RWPE2 (cell line): ENCODE data around the gene RBM47.
"Not testable (repeated sequence)": the region's sequence is repeated elsewhere in the genome, so short reads cannot be mapped to it uniquely, and the experiment has no call there.

Experiments
- ATAC-seq: fragments of 200-7000 bp; cut with Tn5 transposase; 3 replicates; pipeline ENCODE4 v1.9.1; 2021; ENCODE audit warnings: low read depth
- DNase-seq: peaks from one replicate; pipeline ENCODE4 v3.0.0-alpha.2; 2020; ENCODE audit warnings: low spot score
- H3K27ac ChIP-seq: fragments of 450-650 bp; 2 replicates; pipeline ENCODE4 v1.5.1; 2017; ENCODE audit warnings: mild to moderate bottlenecking; ENCODE audit not compliant: poor library complexity, severe bottlenecking
- H3K27me3 ChIP-seq: fragments of 250-450 bp; sonication (Bioruptor Pico); 2 replicates; pipeline ENCODE4 v1.5.1; 2021; ENCODE audit warnings: mild to moderate bottlenecking, moderate library complexity; ENCODE audit not compliant: insufficient read depth, poor library complexity, severe bottlenecking
- H3K36me3 ChIP-seq: fragments of 250-450 bp; sonication (Bioruptor Pico); 2 replicates; pipeline ENCODE4 v1.5.1; 2020; ENCODE audit warnings: low read depth, mild to moderate bottlenecking, moderate library complexity
- H3K4me1 ChIP-seq: fragments of 250-450 bp; sonication (Bioruptor Pico); 2 replicates; pipeline ENCODE4 v1.5.1; 2021; ENCODE audit warnings: mild to moderate bottlenecking, moderate library complexity; ENCODE audit not compliant: insufficient read depth, poor library complexity, severe bottlenecking
- H3K4me3 ChIP-seq: fragments of 250-450 bp; sonication (Bioruptor Pico); 2 replicates; pipeline ENCODE4 v1.5.1; 2021; ENCODE audit warnings: mild to moderate bottlenecking, moderate library complexity; ENCODE audit not compliant: severe bottlenecking
- H3K9me3 ChIP-seq: fragments of 250-450 bp; sonication (Bioruptor Pico); 2 replicates; pipeline ENCODE4 v1.5.1; 2021; ENCODE audit warnings: mild to moderate bottlenecking, moderate library complexity; ENCODE audit not compliant: severe bottlenecking
- TF ChIP-seq, protein P1 (sequence below): fragments of 450-650 bp; IDR thresholded peaks from one replicate; pipeline ENCODE4 v1.5.1; 2017; ENCODE audit warnings: mild to moderate bottlenecking, moderate library complexity; ENCODE audit not compliant: poor library complexity, severe bottlenecking

RBM47 gene

DNA sequence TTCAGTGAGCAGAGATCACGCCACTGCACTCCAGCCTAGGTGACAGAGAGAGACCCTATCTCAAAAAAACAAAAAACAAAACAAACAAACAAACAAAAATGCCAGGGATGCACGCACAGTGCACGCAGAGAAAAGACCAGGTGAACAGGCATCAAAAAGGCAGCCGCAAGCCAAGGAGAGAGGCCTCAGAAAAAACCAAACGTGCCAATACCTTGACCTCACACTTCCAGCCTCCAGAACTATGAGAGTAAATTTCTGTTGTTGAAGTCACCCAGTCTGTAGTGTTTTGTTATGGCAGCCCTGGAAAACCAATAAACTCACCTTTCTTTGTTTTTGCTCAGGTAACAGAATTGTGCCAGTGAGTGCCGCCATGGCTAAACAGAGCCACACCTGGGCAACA, 228.6 kb downstream of the RBM47 start:
- peaks cover 9% of the 10 kb centered on the region for H3K4me1 ChIP-seq
- H3K36me3 ChIP-seq, result no peaks in the 10 kb centered on the region
- no peak overlapping the region for H3K4me3 ChIP-seq
- no peak overlapping the region for H3K27ac ChIP-seq
- no peak for DNase-seq
- ATAC-seq, result no peak
- TF ChIP-seq, protein P1, sequence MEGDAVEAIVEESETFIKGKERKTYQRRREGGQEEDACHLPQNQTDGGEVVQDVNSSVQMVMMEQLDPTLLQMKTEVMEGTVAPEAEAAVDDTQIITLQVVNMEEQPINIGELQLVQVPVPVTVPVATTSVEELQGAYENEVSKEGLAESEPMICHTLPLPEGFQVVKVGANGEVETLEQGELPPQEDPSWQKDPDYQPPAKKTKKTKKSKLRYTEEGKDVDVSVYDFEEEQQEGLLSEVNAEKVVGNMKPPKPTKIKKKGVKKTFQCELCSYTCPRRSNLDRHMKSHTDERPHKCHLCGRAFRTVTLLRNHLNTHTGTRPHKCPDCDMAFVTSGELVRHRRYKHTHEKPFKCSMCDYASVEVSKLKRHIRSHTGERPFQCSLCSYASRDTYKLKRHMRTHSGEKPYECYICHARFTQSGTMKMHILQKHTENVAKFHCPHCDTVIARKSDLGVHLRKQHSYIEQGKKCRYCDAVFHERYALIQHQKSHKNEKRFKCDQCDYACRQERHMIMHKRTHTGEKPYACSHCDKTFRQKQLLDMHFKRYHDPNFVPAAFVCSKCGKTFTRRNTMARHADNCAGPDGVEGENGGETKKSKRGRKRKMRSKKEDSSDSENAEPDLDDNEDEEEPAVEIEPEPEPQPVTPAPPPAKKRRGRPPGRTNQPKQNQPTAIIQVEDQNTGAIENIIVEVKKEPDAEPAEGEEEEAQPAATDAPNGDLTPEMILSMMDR, result no peak
- H3K27me3 ChIP-seq, result no peaks in the 10 kb centered on the region
- no peaks in the 10 kb centered on the region for H3K9me3 ChIP-seq

DNA sequence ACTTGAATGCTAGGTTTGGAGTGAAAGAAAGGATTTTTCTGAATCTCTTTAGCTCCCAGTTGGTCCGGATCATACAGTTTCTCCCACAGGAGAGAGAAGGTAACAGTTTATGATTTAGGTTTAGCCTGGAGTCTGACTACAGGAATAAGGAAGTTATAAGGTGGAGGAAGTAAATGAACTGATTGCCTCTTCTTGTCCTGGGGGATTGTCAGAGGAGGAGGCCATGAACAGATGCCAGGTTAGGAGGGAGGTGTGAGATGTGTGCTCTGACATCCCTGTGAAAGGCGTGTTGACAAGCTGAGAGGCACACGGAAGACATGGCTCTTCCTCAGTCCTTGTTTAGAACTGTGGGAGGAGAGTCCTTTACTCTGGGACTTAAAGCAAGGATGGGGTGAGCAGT, 230.1 kb downstream of the RBM47 start:
- Histone ChIP-seq H3K4me1 (peaks cover 11% of the 10 kb centered on the region), H3K36me3 (no peaks in the 10 kb centered on the region), H3K27ac (no peak overlapping the region), H3K27me3 (no peaks in the 10 kb centered on the region), H3K4me3 (no peak overlapping the region), H3K9me3 (no peaks in the 10 kb centered on the region)
- no peak for DNase-seq
- TF ChIP-seq, protein P1, result no peak
- ATAC-seq, result no peak

DNA sequence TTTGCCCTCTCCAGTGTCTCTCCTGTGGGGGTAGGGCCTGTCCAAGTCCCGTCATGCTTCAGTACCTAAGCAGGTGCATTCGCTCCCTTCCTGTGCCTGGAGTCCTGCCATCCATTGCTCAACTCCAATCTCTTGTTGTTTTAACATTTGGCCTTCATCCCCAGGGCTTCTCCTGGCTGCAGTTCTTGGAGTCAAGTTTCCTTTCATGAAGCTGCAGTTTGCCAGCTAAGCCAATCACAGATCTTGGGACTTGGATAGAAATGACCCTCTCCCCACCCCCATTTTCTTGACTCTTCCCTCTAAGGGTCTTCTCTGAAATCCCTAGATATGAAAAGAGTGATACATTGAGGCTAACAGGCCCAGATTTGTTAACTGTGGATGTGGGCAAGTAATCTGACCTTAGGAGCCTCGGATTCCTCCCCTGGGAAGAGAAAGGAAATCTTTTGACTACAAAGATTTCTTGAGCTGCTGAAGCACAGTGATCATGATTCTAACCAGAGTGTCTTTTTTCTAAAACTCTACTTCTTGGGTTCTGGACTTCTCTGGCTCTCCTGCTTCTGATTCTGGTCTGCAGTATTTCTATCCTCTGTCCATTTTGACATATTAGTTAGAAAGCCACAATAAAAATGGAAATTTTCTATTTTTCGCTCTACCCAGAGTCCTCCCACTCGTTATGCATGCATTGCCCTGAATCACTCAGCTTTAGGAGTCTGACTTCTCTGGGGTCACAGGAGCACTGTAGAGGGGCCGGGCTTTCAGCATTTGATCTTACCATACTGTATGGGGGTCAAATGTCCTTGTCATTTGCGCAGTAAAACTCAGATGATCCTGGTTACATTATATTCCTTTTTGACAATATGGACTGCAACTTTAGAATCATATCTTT, 233.5 kb downstream of the RBM47 start:
- no peaks in the 10 kb centered on the region for H3K36me3 ChIP-seq
- no peaks in the 10 kb centered on the region for H3K9me3 ChIP-seq
- no peak overlapping the region for H3K27ac ChIP-seq
- H3K4me1 ChIP-seq, result peaks cover 6% of the 10 kb centered on the region
- no peaks in the 10 kb centered on the region for H3K27me3 ChIP-seq
- TF ChIP-seq, protein P1, result no peak
- ATAC-seq, result peak; percentile 84
- DNase-seq, result no peak
- no peak overlapping the region for H3K4me3 ChIP-seq

DNA sequence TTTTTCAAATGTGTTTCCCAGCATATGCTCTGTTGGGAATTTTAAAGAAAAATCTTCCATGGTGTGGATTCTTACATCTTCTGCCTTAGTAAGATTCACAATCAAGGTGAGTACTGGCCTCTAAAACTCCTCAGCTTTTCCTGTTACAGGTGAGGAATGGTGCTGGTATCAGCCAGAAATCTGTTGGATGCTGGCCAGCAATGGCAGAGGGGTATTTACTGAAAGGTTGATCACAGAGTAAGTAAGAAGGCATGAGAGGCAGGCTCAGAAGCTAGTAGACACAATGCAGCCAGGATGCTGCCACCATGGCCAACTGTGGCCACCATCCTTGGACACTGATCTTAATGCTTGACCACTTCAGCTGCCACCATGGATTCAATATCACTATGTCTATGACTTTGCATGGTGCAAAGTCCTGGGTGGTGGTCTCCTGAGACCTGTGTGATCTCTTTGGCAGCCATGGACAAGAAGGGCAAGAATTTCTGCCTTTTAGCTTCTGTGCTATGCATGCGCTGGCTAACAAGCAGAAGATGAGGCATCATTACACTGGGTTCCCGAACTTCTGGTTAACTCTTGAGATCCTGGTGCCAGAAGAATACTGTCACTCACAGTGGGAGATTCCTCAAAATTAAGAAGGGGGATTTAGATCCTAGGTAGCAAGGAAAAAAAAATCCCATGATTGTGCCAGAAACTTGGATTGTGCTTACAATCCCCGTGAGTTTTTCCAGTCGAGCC, 234.3 kb downstream of the RBM47 start:
- no peak overlapping the region for H3K4me3 ChIP-seq
- DNase-seq (no peak), ATAC-seq (no peak)
- H3K9me3 ChIP-seq, result no peaks in the 10 kb centered on the region
- H3K27ac ChIP-seq, result no peak overlapping the region
- no peaks in the 10 kb centered on the region for H3K36me3 ChIP-seq
- H3K4me1 ChIP-seq, result peaks cover 6% of the 10 kb centered on the region
- H3K27me3 ChIP-seq, result no peaks in the 10 kb centered on the region
- TF ChIP-seq, protein P1, result no peak

DNA sequence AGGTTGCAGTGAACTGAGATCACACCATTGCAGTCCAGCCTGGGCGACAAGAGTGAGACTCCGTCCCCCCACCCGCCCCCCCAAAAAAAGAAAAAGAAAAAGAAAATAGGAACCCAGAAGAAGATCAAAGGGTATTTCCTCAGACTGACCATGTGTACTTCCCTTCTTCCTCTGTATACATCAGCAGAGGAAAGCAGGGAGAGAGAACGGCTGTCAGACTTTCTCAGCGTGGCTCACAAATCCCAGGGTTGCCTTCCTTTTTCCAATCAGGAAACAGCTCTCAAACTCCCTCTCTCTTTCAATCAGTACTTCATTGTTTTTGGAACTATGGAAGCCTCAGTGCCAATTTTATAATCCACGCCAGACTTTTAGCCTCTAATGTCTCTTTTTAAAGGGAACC, 235.4 kb downstream of the RBM47 start:
- Histone ChIP-seq H3K36me3 (no peaks in the 10 kb centered on the region), H3K4me1 (peaks cover 6% of the 10 kb centered on the region), H3K27ac (no peak overlapping the region), H3K27me3 (no peaks in the 10 kb centered on the region), H3K9me3 (no peaks in the 10 kb centered on the region), H3K4me3 (no peak overlapping the region)
- no peak for DNase-seq
- TF ChIP-seq, protein P1, result no peak
- ATAC-seq, result no peak

DNA sequence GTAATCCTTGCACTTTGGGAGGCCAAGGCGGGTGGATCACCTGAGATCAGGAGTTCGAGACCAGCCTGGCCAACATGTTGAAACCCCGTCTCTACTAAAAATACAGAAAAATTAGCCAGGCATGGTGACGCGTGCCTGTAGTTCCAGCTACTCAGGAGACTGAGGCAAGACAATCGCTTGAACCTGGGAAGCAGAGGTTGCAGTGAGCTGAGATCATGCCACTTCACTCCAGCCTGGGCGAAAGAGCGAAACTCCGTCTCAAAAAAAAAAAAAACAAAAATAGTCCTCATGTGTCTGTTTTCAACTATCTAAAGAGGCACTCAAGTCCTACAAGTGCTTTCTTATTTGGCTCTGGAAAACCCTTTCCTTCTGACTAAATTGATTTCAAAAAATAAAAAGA, 237.4 kb downstream of the RBM47 start:
- H3K9me3 ChIP-seq, H3K36me3 ChIP-seq, DNase-seq, H3K27ac ChIP-seq, H3K27me3 ChIP-seq, ATAC-seq, H3K4me3 ChIP-seq, H3K4me1 ChIP-seq: not testable (repeated sequence)
